Placental epithelial cell (primary cell): ENCODE results near the gene ALOX12. TPM values are rescaled to one million over a fixed set of nuclear protein-coding genes. Genes with fewer than 3 reads are reported as not detected.

Experiments used
- small RNA-seq: library from RNA; depleted of rRNA; stranded (forward); fragments of <200 nt; gene quantifications from one replicate; pipeline ENCODE3, GENCODE V24; 2012
- total RNA-seq: library from RNA; depleted of rRNA; stranded (reverse); fragments of >200 nt; gene quantifications from 2 replicates; pipeline ENCODE4 v1.2.3, GENCODE V29; 2012

Gene ALOX12, protein sequence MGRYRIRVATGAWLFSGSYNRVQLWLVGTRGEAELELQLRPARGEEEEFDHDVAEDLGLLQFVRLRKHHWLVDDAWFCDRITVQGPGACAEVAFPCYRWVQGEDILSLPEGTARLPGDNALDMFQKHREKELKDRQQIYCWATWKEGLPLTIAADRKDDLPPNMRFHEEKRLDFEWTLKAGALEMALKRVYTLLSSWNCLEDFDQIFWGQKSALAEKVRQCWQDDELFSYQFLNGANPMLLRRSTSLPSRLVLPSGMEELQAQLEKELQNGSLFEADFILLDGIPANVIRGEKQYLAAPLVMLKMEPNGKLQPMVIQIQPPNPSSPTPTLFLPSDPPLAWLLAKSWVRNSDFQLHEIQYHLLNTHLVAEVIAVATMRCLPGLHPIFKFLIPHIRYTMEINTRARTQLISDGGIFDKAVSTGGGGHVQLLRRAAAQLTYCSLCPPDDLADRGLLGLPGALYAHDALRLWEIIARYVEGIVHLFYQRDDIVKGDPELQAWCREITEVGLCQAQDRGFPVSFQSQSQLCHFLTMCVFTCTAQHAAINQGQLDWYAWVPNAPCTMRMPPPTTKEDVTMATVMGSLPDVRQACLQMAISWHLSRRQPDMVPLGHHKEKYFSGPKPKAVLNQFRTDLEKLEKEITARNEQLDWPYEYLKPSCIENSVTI
- total RNA-seq = not detected in 2 replicates

DNA sequence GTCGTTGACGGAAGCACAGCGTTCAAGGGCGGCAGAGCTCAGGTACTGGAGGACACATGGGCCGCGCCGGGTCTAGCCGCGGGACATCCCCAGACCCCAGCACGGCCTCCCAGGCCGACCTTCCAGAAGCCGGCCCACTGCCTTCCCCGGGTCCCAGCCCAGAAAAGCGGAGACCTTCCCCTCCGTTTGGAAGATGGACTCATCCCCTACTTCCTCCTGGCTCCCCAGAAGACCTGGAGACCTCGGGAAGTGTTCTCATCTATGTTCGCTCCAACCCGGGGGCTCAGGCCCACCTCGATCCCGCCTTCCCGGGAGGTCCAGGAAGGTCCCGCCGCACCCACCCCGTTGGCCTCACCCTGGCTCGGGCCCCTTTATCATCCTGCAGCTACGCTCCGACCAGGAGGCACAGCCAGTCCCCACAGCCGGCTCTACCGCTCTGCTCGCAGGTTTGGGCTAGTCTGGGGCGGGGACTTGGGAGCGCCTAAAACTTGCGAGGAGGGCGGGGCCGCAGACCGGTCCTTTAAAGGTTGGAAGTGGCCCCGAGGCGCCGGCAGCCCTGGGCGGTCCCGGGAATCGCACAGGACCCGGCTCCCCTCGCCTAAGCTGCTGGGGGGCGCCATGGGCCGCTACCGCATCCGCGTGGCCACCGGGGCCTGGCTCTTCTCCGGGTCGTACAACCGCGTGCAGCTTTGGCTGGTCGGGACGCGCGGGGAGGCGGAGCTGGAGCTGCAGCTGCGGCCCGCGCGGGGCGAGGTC, at the start of gene ALOX12:
Gene ALOX12 (plus strand): TSS at position 550 of the 756 bp plus-strand sequence. CDS start 69 bp downstream, at position 619.

DNA sequence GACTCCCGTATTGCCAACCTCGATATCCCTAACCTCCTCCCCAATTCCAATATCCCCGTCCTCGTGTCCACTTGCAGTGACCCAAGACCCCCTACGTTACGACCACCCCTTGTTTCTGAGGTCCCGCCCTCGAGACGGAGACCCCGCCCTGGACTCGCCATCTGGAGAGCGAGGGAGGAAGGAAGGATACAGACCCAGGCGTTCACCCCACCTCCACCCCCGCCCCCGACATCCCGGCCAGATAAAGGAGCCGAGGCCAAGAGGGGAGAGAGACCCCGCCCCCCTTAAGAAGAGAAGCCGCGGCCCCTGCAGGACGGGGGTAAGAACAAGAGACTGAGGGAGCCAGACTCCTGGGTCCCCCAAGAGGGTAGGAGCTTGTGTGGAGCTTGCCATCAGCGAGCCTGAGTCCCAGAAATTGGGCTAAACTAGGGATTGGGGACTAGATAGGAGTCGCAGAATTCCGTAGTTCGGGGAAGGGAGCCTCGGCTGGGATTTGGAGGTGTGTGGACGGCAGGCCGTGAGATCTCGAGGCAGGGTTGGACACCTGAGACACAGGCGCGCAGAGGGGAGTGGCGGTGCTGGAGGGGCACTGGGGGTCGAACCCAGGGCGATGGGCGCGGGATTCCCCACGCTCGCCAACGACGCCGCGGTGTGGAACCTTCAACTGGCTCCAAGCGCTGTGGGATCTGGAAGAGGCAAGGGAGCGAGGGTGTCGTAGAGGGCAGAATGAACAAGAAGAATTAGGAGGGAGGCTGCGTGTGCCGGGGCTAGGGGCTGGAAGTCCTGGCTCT, 27.1 kb downstream of the ALOX12 start, which contains the start of gene BCL6B:
Gene BCL6B (plus strand): TSS at position 270 of the 791 bp plus-strand sequence. CDS start 622 bp downstream, outside the sequence.

DNA sequence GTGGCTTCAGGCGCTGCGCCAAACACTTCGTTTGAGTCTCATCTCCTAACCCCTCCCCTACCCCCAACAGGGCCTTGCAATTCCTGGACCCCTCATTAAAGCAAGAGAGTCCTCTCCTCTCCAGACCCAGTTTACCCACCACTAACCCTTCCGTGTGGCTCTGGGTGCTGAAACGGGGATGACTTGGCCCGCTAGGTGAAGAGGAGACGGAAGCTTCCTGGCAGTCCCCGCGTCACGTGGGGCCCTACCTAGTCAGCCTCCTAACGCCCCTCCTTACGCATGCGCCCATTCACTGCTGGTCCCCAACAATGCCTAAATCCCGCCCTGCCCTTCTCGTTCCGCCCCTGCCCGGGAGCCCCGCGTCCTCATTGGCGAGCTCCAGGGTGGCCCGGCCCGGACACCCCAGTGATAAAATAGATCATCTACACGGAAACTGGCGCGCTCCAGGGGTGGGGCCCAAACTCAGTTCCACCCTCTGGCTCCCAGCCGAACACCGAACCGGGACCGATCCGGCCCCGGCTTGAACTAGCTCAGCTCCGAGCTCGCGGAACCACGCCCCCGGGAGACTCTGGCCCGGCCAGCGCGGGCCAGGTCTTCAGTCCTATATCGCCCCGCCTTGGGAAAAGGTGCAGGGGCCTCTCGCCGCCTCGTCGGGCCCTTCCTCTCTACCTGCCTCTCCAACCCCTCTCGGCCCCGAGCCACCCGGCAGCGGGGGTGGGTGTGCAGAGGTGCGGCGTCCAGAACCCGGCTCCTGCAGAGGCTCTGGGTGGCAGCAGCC, 39.9 kb downstream of the ALOX12 start, which contains the start of gene SLC16A13:
Gene SLC16A13 (plus strand): TSS at position 425 of the 778 bp plus-strand sequence. CDS start 368 bp downstream, outside the sequence.

DNA sequence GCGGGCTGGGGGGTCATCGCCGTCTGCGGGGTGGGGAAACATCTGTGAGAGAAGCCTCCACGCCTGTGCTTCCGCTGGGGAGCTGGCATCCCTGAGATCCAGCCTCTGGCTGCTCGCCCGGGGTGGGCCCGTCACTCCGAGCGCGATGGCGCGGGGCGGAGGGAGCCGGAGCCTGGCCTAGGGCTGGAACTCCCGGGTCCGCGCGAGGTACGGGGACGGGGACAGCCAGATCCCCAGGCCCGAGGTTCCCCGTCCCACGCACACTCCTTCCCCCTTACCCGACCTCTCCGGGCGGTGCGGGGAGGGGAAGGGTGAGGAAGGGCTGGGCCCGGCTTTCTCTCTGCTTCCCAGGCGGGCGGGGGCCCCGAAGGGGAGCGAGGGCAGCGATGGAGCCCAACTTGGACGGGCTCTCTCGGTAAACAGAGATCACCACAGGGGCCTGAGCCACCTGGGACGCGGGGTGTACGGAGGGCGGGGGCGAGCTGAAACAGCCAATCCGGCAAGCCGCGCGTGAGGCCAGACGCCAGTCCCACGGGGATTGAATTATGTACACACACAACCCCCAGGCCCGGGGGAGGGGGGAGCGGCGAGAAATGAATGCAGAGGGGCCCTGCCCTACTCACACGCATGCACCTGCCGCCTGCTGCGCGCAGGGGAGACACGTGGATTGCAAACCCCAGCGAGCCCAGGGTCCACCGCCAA, 47.8 kb downstream of the ALOX12 start, which contains the start of gene SLC16A11:
Gene SLC16A11 (minus strand): TSS at position 596 of the 702 bp plus-strand sequence. CDS start 579 bp downstream, at position 17.

Small RNA genes within 50 kb of the gene (small RNA-seq; reads per million reads assigned to genes)
- gene AC120057.1 = not detected

Other genes starting within 250 kb of the ALOX12 start
- 0.22 and 0.39 TPM in 2 replicates for gene XAF1, start 240.0 kb upstream of the ALOX12 start, total RNA-seq
- not detected in 2 replicates for gene FBXO39, start 219.8 kb upstream of the ALOX12 start, total RNA-seq
- not detected in 2 replicates for gene TEKT1, start 164.3 kb upstream of the ALOX12 start, total RNA-seq
- gene RNASEK, start 16.6 kb downstream of the ALOX12 start, total RNA-seq = 25.9 and 47.6 TPM in 2 replicates
- gene BCL6B, start 27.0 kb downstream of the ALOX12 start, total RNA-seq = under 0.01 TPM in 2 replicates
- 2.7 and 3.1 TPM in 2 replicates for gene SLC16A13, start 40.0 kb downstream of the ALOX12 start, total RNA-seq
- gene SLC16A11, start 48.0 kb downstream of the ALOX12 start, total RNA-seq = 0.22 and 5.5 TPM in 2 replicates
- not detected in 2 replicates for gene CLEC10A, start 84.2 kb downstream of the ALOX12 start, total RNA-seq
- not detected in 2 replicates for gene ASGR2, start 118.8 kb downstream of the ALOX12 start, total RNA-seq
- 0.79 TPM in 1 of 2 replicates, not detected in the other for gene ASGR1, start 183.3 kb downstream of the ALOX12 start, total RNA-seq
- gene DLG4, start 223.8 kb downstream of the ALOX12 start, total RNA-seq = 2.5 and 11.8 TPM in 2 replicates
- gene ACADVL, start 223.9 kb downstream of the ALOX12 start, total RNA-seq = 304 and 499 TPM in 2 replicates
- 82.5 and 91.1 TPM in 2 replicates for gene DVL2, start 238.5 kb downstream of the ALOX12 start, total RNA-seq
- 43.6 and 47.1 TPM in 2 replicates for gene PHF23, start 243.4 kb downstream of the ALOX12 start, total RNA-seq
- 155 and 349 TPM in 2 replicates for gene GABARAP, start 246.4 kb downstream of the ALOX12 start, total RNA-seq